Stimulated activated CD4-positive, alpha-beta T cell treated with anti-CD3 and anti-CD28 coated beads, TNF-alpha, amount 100 ng/mL, for 24 hours (primary cell): ENCODE results near the gene LHFPL6.
A peak's percentile ranks its signal among the peaks of the same experiment; 100 is the strongest.

Experiments
- DNase-seq, 3 experiments: peaks; one replicate each; pipeline ENCODE4 v3.0.0-alpha.2; 2020; ENCODE audit warnings: low read depth in 3 of 3

Gene LHFPL6

DNA sequence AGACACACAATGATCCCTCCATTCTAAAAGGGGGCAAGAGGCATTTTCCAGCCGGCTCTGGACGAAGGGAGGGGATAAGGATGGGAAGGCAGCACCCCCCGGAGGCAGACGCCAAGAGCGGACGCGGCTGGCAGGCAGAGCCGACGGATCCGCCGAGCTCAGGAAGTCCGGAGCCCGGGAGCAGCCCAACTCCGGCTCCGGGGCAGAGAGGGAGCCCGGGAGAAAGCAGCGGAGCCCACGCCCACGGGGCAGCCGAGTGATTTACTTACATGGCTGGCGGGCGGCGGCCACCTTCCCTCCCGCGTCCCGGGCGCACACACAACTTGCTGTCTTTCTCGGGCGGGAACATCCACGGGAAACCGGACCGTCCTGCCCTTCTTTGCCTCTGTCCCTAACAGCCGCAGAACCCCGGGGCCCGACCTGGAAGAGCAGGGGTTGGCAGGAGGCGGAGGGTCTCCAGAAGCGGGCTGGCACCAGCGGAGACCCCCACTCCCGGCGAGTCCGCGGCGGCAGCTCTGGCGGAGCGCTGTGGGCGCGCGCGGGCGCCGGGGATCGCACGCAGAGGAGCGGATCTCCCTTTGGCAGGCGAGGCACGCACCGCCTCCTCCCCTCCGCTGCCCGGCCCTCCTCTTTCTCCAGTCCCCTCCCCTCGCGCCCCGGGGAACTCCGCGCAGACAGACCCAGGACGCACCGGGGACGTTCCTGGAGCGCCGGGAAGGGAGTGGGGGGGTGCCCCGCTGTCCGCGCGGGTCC lies at the start of gene LHFPL6:
LHFPL6 (minus strand) TSS at position 580 of the 753 bp plus-strand sequence.
- DNase-seq: peak; percentile 17 to 74 (median 53)

DNA sequence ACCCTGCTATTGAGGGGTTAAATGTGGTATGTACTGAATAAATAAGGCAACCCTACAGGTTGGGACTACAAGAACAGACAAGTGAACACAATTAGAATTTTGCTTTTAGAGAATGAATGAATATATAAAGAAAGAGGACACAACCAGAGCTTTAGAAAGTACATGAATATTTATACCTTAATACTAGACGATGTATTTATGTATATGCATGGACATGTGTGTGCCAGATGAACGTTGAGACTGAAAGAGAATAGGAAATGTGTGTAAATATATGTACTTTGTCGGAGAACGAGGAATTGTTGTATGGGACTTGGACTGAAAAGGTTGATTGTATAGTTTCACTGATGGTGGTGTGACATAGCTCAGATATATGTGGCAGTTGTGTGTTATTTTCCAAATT lies 43.1 kb upstream of the LHFPL6 start:
- DNase-seq: no peak

DNA sequence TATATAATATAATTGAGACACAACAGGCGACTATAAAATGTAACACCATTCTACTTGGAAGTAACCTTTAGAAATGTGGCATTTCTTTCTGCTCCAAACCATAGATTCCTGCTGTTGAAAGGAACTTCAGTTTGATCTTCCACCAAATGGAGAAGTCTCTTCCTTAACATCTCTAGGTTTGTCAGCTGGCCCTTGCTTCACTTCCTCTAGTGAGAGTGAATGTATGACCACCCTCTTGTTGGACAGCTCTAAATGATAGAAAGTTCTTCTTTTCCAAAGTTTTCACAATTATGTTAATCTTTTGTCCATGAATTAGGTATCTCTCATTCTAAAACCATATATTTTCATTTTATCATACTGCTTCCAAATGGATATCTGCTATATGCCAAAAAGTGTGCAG lies 38.7 kb upstream of the LHFPL6 start:
- DNase-seq: no peak

DNA sequence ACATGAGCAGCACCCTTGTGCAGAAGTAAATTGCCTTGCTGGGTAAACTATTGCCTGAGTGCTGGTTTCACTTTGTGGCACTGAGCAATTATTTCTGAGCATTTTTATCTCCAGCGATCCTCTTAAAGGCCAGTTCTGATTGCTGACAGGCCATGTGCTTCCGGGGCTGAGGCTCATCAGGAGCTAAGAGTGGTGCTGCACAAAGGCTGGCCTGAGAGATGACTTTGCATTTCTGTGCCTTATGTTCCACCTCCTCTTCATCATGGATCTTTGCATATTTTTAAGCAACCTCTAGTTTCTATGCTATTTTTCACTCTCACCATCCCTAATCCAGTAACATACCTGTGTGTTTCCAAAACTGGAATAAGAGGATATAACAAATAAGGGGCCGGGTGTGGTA lies 34.9 kb upstream of the LHFPL6 start:
- no peak for DNase-seq

DNA sequence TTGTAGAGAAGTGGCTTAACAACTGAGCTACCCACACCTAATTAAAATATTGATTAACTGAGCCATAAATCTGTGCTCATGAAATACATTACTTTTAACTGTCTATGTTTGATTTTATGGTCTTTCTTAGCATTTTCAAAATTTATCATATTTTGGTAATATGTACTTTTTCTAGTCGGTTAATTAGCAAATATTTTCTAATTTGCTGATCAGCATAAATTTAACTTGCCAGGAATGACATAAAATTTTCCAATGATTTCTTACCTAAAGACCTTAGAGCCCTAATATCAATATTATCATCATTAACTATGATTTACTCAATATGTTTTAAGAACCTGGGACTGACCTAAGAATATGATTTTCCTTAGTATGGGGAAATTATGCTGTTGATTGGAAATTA lies 32.6 kb upstream of the LHFPL6 start:
- no peak for DNase-seq

DNA sequence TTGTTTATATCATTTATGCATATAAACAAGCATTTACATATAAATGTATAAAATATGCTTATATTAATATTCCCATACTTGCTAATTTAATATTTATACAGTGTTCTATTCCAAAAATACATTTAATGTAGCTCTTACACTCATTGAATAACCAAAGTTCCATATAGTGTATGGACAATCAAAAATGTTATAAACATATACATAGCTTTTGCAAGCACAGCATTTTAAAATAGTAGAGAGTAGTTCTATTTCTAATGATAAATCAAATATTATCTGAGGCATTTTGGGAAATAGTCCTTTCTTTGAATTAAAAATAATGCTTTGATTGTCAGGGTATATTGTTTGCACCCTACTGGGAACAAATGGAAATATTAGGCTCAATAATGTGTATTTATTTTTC lies 30.0 kb upstream of the LHFPL6 start:
- no peak for DNase-seq

DNA sequence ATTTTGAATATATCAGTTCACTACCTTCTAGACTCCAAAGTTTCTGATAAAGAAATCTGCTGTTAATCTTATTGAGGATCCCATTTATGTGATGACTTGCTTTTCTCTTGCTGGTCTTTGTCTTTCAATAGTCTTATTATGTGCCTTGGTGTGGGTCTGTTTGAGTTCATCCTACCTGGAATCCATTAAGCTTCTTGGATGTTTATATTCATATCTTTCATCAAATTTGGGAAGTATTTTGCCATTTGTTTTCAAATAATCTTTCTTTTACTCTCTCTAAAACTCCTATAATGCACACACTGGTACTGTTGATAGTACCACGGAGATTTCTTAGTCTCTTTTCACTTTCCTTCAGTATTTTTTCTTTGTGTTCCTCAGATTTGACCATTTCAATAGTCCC lies 28.3 kb upstream of the LHFPL6 start:
- DNase-seq: no peak

DNA sequence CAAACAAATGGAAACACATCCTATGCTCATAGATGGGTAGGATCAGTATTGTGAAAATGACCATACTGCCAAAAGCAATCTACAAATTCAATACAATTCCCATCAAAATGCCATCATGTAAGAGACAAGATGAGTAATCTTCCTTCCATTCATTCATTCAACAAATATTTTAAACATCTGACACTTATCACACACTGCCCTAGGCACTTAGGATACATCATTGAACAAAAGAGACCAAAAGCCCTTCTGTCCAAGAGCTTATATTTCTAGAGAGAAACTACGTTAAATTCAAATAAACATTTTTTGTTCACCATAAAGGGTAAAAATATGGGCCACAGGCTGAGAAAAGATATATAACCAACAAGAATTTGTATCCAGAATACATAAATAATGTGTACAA lies 20.5 kb upstream of the LHFPL6 start:
- no peak for DNase-seq

DNA sequence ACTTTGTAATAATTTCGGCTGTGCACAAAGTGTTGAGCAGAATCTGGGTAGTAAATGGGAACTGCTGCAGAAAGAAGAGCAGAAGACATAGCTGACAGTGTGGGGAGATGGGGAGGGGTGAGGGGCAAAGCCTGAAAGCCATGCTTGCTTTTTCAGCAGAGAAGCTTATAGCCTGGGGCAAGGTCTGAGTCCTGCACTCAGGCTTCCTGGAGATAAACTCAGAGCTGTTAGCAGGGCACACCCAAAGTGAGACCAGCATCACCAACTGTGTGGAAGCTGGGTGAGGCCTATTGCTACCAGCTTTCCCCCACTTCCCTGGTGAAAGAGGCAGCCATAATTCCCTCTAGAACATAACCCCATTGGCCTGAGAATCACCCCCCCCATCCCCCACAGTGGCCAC lies 15.6 kb upstream of the LHFPL6 start:
- no peak for DNase-seq

DNA sequence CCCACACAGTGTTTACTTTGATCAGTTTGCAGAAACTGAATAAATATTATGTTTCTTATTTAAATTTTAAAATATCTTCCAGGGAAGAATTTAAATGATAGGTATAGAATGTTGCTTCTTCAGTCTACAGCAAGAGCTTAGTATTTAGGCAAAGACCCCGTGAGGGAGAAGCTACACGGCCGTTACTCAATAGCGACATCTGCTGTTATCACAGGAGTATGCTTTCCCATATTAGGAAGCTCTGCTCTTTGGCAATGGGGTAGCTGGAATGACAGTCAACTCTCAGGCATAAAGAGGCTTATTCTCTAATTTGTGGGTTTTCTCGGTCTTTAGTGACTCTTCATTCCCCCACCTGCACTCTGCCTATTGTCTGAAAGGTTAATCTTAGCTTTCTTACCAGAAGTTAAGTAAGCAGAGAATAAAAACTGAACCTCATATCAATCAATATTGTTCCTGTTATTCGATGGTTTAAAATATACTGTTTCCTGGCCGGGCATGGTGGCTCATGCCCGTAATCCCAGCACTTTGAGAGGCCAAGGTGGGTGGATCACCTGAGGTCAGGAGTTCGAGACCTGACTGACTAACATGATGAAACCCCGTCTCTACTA lies 13.2 kb upstream of the LHFPL6 start:
- peak; percentile 4 to 20 (median 8) for DNase-seq

DNA sequence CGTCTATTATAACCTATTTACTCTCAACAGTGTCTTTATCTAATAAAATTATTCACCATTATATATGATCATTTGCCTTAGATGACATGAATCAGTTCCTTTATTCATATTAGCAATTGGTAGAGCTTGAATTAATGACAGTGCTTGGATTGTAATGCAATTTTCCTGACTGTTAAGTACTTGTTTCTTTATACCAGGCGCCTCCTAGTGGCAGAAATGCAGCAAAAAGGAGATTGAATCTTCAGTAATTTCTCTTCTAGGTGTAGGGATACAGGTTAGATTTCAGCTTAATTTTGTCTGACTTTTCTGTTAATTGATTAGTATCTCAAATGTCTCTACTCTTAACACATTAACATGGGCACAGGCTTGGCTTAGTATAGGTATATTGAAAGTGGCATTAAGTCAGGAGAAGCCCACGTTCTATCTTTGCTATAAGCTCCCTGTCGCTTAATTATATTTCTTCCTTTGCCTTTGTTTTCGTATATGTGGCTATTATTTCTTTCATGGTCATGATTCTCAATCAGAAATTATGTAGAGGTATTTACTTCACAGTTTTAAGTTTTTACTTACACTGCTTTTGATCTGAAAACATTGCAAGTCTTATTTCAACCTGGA lies 9.1 kb upstream of the LHFPL6 start:
- DNase-seq: peak; percentile 31 to 63 (median 33)

DNA sequence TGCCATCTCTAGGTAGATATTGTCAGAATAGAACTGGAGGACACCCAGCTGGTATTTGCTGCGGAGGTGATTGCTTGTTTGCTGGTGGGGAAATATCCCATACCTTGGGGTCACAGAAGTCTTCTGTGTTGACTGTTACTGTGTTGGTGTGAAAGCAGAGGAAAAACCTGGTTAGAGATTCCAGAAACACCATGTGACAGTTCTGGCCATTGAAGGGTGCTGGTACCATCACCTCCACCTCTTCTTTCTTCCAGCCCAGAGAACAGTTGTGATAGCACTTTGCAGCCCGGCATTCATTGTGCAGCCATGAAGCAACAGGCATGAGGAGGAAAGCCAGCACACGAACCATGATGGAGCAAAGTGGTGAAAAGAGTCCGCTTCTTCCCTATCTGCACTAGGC lies 4.9 kb upstream of the LHFPL6 start:
- DNase-seq: no peak

DNA sequence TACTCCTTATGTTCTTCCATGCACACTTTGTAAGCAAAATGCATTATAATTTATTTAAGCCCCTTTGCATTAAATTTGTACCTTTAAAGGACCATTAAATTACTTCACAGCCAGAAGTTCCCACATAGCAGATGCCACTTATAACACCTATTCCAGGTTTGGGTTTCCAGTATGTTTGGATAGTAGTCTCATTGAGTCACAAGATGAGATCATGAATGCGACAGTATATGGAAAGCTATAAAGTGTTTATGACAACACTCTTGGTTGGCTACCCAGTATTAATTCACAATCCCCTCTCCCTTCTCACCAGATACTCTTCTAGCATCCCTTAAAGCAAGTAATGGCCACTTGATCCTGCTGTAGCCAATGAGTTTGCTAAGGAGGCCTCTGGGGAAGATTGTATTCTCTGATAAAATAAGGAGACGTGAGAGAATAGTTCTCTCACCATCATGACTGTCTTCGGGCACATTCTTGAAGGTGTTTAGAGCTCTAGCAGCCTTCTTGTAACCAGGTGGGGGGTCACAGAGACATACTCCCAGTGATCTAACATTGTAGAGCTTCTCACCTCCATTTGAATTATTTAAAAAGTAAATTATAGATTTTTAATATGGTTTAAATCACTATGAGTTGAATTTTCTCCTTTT lies 2.8 kb upstream of the LHFPL6 start:
- no peak for DNase-seq

DNA sequence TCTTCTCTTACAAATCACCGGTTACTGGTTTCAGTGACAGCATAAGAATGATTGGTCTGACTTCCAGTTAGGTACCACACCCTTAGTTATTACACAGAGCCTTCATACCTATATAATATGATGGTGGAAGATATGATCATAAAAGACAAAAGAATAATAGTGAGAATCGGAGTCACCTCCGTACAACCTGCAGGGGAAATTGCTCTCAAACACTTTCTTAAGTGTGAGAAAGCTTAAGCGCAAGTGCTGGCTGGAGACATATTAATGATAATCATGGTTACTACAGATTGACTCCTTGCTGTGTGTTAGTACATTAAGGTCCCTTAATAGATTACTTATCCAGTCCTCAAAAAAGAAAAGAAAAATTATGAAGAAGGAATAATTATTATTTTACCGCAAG lies 1.8 kb upstream of the LHFPL6 start:
- DNase-seq: no peak

DNA sequence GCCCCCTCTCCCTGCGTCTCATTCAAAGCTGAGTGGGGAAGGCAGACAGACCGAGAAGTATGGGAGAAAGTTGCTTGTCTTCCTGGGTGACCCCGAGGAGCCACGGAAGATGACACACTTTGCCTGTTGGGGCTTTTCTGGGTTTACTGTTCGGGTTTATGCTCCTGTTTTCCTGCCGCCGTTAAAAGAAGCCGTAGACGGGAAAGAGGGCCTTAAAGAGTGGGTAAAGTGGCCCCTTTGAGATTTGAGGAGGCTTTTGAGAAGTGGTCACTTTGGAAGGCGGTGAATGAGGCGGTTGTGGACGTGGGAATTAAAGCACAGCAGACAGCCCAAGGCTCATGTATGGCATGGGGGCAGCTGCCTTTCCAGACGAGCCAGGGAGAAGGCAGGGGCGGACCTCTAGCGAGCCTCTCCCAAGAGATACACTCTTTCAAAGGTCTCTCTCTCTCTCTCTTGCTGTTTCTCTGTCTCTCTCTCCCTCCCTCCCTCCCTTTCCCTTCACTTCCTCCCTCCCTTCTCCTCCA lies 493 bp upstream of the LHFPL6 start:
- DNase-seq: peak in 1 of 3 experiments; percentile 1

DNA sequence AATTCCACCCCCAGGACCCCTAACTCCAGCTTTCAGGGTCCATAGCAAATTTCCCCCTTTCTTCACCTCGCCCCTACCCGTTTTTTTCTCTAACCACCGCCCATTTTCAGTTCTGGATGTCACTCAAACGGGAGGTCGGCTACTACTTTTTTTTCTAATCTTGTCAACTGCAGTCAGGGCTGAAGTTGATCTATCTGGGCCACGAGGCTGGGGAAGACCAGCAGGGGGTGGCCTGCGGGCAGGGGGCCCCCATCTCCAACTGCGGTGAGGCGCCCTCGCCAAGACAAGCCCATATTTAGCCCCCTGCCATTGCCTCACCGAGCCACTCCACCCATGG lies 748 bp downstream of the LHFPL6 start:
- DNase-seq: peak in 1 of 3 experiments; percentile 6

DNA sequence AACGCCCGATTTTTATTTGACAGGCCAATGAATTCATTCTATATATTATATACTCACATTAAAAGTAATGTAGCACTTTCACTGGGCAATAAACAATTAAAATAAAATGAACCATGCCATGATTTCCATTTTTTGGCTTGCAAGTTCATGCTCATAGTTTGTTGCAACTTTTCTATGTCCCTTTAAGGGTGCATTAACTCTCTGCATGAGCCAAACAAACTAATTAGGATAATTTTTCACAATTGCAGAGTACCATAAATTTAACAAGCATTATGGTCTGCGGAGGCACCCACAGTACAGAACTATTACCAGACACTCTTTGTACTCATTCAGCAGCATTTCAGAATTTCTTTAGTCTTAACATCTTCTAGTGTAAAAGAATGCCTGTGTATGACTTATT lies 1.4 kb downstream of the LHFPL6 start:
- DNase-seq: no peak

DNA sequence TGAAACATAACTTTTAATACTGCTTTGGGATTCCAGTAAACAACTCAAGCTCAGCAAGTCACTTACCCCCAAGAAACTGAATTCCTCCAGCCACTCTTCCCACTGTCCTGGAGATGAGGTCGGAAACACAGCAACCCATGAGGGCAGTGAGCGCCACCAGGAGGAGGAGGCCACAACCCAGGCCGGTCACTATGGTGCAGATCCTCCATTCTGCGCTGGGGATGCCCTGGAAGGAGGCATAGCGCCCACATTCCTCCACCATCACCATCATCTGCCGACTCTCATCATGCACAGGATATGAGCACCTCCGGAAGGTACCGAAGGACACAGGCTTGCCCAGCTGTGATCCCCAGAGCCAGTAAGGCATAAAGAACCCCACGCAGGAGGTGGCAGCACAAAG lies 2.2 kb downstream of the LHFPL6 start:
- no peak for DNase-seq

DNA sequence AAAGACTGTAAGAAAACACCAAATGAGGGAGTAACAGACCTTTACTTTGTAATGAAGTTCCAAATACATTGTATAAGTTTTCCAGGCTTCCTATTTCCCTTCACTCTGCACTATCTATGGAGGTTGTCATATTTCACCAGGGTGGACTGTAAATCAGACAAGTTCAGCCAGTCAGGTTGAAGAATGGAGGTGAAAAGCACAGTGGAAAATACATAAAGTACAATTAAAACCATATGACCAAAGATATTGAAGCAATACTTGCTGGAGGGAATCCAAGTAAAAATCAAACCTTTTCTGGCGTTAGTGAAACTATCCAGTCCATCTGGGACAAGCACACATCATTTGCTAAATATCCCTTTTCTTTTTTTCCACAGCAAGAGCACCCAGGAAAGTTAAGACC lies 3.2 kb downstream of the LHFPL6 start:
- no peak for DNase-seq

DNA sequence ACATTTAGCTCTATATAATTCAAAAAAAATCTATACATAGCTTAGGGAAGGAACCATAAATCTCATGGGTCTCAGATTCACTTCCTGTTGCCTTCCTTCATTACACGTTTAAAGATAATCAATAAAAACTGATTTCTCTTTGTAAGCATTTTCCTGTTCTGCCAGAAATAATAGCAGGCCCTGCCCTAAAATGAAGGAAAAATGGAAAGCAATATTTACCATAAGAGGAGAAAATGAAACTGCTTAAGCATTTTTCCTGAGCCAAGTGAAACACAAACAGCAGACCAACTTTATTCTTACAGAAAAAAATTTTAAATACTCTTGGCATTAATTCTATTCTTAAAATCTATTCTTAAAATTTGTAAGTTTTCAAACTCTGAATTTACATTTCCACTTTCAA lies 4.0 kb downstream of the LHFPL6 start:
- no peak for DNase-seq

DNA sequence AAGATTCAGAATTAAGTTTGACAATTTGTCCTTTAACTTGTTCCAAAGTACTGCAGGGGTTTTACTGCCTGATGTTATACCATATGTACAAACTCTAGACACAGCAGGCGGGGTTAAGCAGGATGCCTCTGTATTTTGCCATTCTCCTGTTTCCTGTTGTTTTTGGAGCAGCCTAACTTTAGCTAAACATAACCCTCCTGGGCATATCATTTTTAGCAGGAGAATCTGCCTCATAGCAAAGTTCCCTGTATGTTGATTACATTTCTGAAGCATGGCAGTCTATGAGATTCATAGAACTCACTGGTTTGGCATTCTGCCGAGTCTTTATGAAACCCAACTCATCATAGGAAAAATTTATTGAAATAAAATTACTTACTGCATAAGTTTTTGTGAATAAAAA lies 5.2 kb downstream of the LHFPL6 start:
- DNase-seq: no peak

DNA sequence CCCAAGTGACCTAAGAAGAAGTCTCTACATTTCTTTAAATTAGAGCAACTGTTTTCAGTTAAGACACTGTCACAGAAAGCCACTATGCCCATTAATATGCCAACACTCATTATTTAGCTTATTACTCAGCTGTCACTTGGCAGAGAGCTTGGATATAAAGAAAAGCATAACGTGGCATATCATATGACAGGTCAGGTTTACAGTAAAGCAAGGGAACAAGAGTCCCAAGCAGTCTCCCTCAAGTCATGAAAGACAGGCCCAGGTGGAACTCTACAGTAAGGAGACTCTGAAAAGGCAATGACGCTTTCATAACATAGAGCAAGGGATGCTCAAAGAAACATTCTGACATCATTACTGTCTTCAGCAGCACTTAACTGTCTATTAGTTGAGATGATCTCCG lies 6.3 kb downstream of the LHFPL6 start:
- no peak for DNase-seq

DNA sequence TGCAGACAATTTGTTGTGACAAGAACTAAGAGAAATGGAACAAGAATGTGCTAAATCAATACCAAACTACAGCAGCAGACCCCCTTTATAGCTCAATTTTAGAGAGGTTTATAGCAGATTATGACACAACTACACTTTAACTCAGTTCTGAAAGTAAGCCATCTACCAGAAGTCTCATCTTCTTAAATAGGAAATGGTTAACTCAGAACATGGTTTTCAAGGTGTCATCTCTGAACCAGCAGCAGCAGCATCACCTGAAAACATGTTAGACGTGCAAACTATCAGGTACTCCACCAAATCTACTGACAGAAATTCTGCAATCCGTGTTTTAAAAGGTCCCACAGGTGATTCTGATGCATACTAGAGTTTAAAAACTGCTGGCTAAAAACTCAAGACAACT lies 6.8 kb downstream of the LHFPL6 start:
- no peak for DNase-seq
